Measurements from ENCODE around the gene FBXL16.

GRCh38 chr16:684961-685696 lies 20.5 kb downstream of the FBXL16 start:
- TF ChIP-seq TAF1 (IDR thresholded peaks at IDR 0.05; ENCODE audit: borderline replicate concordance, low read depth, low read length) (no peak), POLR2A (IDR thresholded peaks at IDR 0.05; ENCODE audit: low read depth, low read length) (no peak), POLR2AphosphoS5 (IDR thresholded peaks at IDR 0.05; ENCODE audit: low read depth, low read length) (no peak)
